ENCODE results near the gene USP5. TPM values are rescaled to one million over a fixed set of nuclear protein-coding genes. Genes with fewer than 3 reads are reported as not detected.
A peak's percentile ranks its signal among the peaks of the same experiment; 100 is the strongest.

USP5 gene
- total and polyA plus RNA-seq, 2 donors (not counting 3 experiments of a cell fraction or from before 2014, with no cell fraction given): 68.9 to 135 TPM

DNA sequence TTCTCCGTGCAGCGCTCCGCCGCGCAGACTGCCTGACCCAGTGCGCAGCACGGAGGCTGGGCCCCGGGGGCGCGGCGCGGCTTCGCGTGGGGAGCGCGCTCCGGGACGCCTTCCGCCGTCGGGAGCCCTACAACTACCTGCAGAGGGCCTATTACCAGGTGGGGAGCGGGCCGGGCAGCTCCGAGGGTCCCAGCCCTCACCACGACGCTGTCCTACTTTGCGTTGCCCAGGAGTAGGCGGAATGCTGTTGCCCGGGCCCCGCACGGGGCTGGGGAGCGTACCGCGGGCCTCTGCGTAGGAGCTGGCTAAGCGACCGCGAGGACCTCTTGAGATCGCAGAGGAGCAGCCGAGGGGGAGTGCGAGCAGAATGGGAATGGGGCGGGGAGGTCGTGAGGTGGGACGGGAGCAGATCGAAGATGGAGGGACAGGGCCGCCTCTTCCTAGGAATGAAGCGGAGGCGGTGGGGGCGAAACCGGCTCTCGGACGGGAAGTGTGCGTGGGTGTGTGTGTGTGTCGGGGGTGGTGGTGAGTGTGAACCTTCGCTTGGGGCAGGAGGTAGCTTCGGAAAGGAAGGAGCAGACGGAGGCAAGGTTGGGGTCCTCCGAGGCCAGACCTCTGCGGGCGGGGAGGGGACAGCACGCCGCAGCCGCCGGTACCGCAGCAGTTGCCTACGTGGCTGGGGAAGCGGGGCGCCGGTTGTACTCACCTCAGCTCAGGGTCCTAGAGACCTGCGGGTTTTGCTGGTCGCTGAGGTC, 23.0 kb upstream of the USP5 start:
- Histone ChIP-seq H2AFZ (ENCODE audit: low read depth, low read length) (peak overlapping the region; percentile 19), H3K27ac (ENCODE audit: insufficient read depth, low read depth, low read length) (peak overlapping the region; percentile 29), H3K9me3 (replicated peaks; ENCODE audit: control insufficient read depth, insufficient read depth, low read length) (no peaks in the 10 kb centered on the region), H3K36me3 (ENCODE audit: control insufficient read depth in 2 of 2, extremely low read depth in 1 of 2, insufficient read depth in 2 of 2, low read length in 2 of 2) (peaks cover 0 to 13% of the 10 kb centered on the region in 2 experiments), H3K27me3 (ENCODE audit: control insufficient read depth in 2 of 2, insufficient read depth in 2 of 2, low read length in 2 of 2) (no peaks in the 10 kb centered on the region), H3K9ac (replicated peaks; ENCODE audit: extremely low read depth, insufficient read depth, low read length) (peak overlapping the region; percentile 76), H3K4me3 (replicated peaks in 1 of 3; ENCODE audit: insufficient read depth in 1 of 3, low read depth in 1 of 3, low read length in 3 of 3) (peak overlapping the region; percentile 62 to 89 (median 80)), H3K4me2 (ENCODE audit: insufficient read depth, low read length) (peak overlapping the region; percentile 81), H3K4me1 (ENCODE audit: control insufficient read depth, extremely low read depth, insufficient read depth, low read length) (peaks cover 20% of the 10 kb centered on the region), H3K79me2 (ENCODE audit: control insufficient read depth, insufficient read depth, low read length) (peaks cover 25% of the 10 kb centered on the region), H3K9me1 (replicated peaks; ENCODE audit: control insufficient read depth, extremely low read depth, insufficient read depth, low read length) (no peaks in the 10 kb centered on the region), H4K20me1 (replicated peaks; ENCODE audit: control insufficient read depth, extremely low read depth, insufficient read depth, low read length) (no peaks in the 10 kb centered on the region)
- FAIRE-seq: peak; percentile 21
- dilution Hi-C loops (cut with MboI; ENCODE audit: extremely low pct_ligation_motif_present, low sequenced_read_pairs) (no loop called here), intact Hi-C loops (cut with micrococcal nuclease) (no loop called here)
- ChIA-PET CTCF (interaction anchor here (1.4 to 12.0 kb wide), 2 partner anchors 76 to 209 kb away, joined by 3 to 148 read pairs; partner anchors contain the start of gene MLF2), POLR2A (interaction anchor here (0.8 to 1.2 kb wide), 3 partner anchors 15 to 89 kb away, joined by 3 to 6 read pairs (median 3); partner anchors contain the start of gene MLF2)
- no peak for DNase-seq (ENCODE audit: low read depth, low spot score)
- BruUV-seq (replicated peaks): TSS peak; percentile 37
- TF ChIP-seq, protein P1, sequence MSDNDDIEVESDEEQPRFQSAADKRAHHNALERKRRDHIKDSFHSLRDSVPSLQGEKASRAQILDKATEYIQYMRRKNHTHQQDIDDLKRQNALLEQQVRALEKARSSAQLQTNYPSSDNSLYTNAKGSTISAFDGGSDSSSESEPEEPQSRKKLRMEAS (IDR thresholded peaks at IDR 0.05; ENCODE audit: insufficient read depth, insufficient read length): no peak
- TF ChIP-seq POLR2A (IDR thresholded peaks at IDR 0.05; ENCODE audit: low read depth, low read length) (peak; percentile 33), MYC (IDR thresholded peaks at IDR 0.05; ENCODE audit: low read depth, low read length) (no peak), FOS (IDR thresholded peaks at IDR 0.05; ENCODE audit: borderline replicate concordance, insufficient read depth, low read length) (peak; percentile 19), POLR2AphosphoS5 (IDR thresholded peaks at IDR 0.05; ENCODE audit: insufficient read depth, low read depth, low read length) (peak; percentile 23)
